ENCODE data around the gene C16orf92.

The C16orf92 gene, protein sequence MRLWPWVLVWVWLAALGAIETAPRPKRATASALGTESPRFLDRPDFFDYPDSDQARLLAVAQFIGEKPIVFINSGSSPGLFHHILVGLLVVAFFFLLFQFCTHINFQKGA

DNA sequence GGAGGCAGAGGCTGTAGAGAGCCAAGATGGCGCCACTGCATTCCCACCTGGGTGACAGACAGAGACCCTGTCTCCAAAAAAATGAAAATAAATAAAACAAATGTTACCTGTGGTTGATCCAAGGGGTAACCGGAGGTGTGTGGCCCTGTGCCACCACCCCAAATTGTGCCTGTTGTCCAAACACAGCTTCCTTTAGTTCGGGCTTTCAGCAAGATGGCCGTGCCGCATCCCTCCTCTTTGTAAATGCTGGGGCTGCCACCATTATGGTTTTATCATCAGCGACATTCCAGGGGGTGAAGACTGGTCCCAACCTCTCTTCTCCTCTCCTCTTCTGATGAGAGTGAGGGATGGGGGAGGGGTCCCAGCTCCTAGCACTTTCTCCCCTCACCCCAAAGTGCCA lies at the start of gene C16orf92:
Gene C16orf92, plus strand, starts transcription at position 312 of the 400 bp plus-strand sequence. CDS start 143 bp downstream, outside the sequence.
- no peak for DNase-seq

DNA sequence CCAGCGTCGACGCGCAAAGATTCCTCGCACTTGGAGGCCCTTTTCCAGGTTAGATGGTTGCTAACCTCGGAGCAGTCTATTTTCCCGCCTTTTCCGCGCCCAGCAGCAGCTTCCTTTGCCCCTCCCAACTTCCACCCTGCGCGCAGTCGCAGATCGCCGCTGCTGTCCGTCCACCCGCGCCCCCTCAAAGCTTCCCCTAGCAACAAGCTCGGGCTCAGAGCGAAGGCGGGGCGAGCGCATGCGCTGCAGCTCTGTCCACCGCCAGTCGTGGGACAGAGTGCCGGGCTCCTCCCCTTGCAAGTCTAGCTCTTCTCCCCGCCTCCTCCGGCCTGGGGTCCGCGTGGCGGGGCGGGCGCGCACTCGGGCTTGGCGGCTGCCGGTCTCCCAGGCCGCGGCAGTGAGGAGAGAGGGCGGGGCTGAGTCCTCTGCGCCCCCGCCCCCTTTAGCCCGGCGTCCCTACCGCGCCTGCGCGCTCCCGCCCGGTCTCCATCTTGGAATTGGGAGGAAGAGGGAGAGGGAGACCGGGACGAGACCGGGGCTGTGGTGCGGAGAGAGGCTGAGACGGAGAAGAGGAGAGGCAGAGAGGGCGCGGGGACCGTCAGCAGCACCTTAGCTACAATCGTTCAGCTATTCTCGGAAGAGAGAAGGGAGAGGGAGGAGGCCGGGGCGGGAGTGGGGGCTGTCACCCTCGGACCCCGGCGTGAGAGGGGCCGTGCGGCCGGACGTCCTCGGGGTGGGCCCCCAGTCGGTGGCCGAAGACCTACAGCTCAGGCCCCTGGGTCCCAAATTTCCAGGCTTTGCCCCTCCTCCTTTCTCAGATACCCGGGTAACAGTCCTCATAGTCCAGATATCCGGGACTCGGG lies 49.4 kb upstream of the C16orf92 start, which contains the start of gene TAOK2:
Gene TAOK2, plus strand, starts transcription at position 485 of the 863 bp plus-strand sequence. CDS start 3,905 bp downstream, outside the sequence.
- DNase-seq, result peak; percentile 98

DNA sequence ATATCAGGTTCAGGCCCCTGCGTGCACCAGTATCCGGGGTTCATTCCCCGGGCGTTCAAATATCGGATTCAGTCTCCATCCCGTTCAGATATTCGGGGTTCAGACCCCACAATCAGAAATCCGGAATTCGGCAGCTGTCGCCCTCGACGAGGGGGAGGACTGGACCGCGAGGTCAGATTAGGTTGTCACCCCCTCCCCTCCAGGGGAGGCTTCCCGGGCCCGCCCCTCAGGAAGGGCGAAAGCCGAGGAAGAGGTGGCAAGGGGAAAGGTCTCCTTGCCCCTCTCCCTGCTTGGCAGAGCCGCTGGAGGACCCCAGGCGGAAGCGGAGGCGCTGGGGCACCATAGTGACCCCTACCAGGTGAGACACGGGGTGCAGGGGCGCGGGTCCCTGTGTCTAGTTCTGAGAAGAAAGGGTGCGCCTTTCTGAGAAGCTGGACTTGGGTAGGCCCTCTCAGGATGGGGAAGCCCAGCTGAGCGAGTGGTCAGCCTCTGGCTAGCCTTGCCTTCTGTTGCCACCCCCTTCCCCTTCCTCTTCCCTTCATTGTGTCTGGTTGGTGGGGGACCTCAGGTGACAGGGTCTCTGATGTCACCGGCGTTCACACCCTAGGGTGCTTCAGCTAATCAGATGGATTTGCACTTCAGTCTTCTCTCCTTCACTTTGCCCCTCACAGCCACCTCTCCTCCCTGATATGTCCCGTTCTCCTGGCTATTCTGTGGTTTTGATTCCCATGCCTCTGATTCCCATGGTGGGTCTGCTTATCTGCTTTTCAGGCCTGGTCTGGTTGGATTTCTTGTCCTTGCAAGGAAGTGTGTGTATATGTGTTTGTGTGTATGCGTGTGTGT lies 48.5 kb upstream of the C16orf92 start:
- peak; percentile 34 for DNase-seq

DNA sequence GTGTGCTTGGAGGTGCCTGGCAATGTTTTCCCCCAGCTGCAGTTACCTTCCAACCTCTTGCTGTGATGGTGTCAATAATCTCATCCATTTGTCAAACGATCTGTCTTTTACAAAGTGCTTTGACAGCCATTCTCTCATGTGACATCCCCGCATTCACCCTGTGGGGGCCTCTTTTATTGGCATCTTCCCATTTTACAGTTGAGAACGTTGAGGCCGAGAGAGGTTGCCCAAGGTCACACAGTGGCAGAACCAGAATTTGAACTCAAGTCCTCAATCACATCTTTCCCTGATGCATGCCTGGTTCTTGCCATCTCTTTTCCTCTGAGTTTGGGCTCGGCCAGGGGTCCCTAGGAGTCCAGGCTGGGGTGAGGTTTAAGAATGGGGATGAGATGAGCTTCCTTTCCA lies 47.9 kb upstream of the C16orf92 start:
- DNase-seq, result no peak

DNA sequence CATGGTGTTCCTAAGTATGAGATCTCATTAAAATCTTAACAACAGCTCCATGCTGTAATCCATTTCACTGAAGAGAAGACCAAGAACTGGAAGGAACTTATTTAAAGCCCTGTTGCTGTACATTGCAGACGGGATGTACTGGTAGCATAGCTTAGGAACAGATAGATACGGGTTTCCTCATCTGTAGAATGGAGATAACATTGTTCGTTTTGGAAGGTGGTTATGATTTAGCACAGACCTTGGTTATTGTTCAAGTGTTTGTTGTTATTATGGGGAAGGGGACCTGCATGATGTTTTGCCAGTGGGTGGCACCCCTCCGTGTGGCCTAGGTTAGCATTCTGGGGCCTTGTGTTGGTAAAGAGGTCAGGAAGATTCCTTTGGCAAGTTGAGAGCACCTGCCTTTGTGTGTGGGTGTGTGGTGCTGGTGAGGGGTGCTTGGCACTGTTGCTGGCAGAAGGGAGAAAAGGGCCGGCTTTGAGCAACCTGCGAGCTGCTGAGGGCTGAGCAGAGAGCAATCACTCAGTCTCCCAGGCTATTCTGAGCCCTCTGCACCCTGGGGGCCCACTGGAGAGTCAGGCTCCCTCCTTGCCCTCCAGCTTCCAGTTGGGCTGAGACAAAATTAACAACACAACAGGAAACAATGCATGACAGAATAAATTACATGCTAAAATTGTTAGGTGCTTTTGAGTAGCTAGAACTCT lies 47.0 kb upstream of the C16orf92 start:
- DNase-seq, result no peak

DNA sequence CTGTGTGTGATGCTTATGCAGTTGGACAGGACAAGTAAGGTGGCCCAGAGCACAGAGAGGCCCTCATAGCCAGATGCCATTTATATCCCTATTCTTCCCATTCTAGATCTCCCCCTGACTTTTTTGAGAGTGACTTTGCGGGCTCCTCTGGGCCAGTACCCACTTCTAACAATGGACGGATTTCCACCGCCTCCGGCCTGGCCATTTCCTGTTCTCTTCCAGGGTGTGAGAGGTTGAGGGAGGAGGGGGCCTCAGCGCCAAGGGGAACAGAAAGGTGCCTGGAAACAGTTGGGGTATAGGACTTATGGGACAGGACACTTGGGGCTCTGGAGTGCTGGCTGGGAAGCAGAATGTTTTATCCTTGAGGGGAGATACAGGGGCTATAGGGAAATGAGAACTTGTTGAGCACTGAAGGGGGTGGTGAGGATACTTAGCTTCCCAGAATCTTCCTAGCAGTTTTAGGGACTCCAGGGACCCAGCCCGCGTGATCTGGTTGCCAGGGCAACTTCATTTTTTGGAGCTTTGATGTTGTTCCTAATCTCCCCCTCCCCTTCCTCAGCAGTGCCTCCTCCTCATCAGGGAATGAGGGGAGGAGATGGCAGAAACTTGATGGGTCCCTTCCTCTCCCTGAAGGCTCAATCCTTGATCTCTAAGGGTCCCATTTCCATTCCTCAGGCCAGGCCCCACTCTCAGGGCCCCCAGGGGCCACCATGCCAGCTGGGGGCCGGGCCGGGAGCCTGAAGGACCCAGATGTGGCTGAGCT lies 45.8 kb upstream of the C16orf92 start:
- no peak for DNase-seq

DNA sequence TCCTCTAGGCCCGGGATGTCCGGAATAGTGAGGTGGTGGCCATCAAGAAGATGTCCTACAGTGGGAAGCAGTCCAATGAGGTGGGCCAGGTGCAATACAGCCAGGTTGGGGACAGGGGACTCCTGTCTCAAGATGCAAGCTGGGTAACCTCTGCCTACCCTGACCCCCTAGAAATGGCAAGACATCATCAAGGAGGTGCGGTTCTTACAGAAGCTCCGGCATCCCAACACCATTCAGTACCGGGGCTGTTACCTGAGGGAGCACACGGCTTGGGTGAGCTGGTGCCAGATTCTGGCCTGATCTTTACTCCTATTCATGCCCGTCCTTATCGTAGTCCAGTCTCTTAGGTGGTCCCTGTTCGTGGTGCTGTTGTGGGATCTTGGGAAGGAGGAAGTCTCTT lies 44.9 kb upstream of the C16orf92 start:
- DNase-seq, result no peak

DNA sequence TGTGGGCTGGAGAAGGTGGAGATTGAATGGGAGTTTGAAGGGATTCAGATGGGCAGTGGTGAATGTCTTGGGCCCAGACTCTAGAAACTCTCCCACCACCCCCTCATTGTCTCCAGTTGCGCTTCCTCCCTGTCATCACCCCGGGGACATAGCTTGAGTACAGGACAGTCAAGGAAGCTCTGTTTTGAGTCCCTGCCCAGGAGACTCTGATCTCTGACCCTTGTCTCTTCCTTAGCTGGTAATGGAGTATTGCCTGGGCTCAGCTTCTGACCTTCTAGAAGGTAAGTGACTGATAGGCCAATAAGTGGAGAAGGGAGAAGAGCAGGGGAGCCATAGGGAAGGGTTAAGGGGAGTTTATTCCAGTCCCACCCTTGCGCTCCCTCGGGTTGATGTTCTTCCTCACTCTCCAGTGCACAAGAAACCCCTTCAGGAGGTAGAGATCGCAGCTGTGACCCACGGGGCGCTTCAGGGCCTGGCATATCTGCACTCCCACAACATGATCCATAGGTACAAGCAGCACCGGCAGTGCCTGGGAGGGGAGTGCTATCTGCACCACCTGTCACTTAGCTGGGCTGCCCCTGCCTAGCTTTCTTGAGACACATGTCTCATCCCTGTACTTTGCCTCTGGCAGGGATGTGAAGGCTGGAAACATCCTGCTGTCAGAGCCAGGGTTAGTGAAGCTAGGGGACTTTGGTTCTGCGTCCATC lies 44.3 kb upstream of the C16orf92 start:
- no peak for DNase-seq

DNA sequence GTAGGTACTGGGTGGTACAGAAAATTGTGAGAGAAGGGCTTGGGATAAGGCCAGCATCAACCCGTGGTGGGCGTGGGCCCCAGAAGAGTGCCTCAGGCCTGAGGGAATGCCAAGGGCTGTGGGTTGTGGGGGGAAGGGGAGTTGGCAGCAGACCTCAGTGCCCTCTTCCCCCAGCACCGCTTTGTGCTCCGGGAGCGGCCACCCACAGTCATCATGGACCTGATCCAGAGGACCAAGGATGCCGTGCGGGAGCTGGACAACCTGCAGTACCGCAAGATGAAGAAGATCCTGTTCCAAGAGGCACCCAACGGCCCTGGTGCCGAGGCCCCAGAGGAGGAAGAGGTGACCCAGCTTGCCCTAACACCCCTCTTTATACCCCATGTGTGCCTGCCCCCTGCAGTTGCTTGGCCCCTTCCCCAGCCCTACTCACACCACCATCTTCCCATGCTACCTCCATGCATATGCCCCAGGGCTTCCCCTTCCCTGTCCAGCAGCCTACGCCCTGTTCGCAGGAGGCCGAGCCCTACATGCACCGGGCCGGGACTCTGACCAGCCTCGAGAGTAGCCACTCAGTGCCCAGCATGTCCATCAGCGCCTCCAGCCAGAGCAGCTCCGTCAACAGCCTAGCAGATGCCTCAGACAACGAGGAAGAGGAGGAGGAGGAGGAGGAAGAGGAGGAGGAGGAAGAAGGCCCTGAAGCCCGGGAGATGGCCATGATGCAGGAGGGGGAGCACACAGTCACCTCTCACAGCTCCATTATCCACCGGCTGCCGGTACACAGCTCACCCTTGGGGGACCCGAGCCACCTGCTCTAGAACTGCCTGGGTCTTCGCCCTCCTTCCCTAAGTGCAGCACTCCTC lies 40.2 kb upstream of the C16orf92 start:
- no peak for DNase-seq

DNA sequence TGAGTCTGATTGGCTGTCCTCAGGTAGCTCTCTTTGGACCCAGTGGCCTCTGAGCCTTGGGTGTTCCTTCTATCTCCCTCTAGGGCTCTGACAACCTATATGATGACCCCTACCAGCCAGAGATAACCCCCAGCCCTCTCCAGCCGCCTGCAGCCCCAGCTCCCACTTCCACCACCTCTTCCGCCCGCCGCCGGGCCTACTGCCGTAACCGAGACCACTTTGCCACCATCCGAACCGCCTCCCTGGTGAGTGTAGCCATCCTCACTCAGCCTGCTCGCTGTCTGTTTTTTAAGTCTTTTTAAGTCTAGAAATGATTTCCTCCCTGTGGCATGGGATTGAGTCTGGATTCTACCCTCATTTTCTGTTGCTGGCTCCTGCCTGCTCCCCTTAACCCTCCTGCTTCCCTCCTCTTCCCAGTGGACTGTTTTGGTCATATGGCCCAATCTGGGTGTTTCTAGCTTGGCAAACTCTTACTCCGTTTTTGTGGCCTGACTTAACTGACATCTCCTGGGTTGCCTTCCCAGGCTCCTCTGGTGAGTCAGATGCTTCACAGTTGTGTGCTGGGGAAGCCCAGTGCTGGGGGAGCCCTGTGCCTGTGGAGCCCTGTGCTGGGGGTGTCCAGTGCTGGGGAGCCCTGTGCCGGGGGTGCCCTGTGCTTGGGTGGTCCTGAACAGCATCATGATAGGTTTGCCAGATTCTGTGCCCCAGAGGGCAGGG lies 39.4 kb upstream of the C16orf92 start:
- no peak for DNase-seq

DNA sequence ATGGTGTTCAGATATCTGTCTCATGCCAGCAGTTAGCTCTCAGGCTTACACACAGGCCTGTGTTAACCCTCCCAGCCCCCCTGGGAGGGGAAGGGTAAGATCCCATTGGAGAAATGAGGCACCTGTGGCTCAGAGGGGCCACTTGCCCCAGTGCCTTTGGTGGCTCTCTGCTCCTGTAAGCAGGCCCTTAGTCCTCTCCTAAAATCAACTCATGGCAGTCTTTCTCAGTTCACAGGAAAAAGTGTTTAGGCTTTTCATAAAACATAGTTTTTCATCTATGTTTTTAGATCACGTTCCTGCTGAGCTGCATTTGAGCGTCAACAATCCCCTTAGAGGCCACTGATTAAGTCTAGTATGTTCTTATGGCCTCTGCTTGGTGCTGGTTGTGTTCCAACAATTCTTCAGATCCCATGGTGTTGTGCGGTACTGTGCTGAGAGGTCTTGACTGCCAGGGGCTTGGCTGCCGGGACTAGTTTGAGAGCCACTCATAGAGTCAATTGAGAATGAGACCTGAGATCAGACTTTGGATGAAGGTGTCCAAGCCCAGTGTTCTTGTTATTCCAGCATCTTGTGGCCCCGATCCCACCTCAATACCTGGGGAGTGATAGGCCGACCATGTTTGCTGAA lies 38.7 kb upstream of the C16orf92 start:
- no peak for DNase-seq

DNA sequence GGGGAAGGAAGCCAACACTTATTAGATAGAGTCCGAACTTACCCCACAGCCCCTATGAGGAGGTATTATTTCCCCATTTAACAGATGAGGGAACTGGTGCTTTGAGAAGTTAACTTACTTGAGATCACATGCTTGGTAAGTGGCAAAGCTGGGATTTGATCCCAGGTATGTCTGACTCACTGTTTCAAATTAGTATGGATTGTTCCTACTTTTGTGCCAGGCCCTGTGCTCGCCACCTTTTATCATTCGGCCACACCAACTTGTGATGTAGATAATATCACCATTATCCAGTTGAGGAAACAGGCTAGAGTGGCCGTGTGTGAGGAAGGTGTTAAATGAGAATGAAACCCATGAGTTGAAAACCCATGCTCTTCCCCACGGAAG lies 38.2 kb upstream of the C16orf92 start:
- DNase-seq, result no peak

DNA sequence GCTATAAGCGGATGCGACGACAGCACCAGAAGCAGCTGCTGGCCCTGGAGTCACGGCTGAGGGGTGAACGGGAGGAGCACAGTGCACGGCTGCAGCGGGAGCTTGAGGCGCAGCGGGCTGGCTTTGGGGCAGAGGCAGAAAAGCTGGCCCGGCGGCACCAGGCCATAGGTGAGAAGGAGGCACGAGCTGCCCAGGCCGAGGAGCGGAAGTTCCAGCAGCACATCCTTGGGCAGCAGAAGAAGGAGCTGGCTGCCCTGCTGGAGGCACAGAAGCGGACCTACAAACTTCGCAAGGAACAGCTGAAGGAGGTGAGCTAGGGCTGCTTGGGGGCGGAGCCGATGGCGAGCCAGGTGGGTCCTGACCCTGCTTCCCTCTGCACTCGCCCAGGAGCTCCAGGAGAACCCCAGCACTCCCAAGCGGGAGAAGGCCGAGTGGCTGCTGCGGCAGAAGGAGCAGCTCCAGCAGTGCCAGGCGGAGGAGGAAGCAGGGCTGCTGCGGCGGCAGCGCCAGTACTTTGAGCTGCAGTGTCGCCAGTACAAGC lies 37.7 kb upstream of the C16orf92 start:
- DNase-seq, result no peak

DNA sequence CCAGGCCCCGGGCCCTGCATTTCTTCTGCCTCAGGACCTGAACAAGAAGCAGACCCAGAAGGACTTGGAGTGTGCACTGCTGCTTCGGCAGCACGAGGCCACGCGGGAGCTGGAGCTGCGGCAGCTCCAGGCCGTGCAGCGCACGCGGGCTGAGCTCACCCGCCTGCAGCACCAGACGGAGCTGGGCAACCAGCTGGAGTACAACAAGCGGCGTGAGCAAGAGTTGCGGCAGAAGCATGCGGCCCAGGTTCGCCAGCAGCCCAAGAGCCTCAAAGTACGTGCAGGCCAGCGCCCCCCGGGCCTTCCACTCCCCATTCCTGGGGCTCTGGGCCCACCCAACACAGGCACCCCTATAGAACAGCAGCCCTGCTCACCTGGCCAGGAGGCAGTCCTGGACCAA lies 36.8 kb upstream of the C16orf92 start:
- no peak for DNase-seq

DNA sequence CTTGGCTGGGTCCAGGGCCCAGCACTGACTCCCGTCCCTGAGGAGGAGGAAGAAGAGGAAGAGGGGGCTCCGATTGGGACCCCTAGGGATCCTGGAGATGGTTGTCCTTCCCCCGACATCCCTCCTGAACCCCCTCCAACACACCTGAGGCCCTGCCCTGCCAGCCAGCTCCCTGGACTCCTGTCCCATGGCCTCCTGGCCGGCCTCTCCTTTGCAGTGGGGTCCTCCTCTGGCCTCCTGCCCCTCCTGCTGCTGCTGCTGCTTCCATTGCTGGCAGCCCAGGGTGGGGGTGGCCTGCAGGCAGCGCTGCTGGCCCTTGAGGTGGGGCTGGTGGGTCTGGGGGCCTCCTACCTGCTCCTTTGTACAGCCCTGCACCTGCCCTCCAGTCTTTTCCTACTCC lies 36.1 kb upstream of the C16orf92 start:
- no peak for DNase-seq

DNA sequence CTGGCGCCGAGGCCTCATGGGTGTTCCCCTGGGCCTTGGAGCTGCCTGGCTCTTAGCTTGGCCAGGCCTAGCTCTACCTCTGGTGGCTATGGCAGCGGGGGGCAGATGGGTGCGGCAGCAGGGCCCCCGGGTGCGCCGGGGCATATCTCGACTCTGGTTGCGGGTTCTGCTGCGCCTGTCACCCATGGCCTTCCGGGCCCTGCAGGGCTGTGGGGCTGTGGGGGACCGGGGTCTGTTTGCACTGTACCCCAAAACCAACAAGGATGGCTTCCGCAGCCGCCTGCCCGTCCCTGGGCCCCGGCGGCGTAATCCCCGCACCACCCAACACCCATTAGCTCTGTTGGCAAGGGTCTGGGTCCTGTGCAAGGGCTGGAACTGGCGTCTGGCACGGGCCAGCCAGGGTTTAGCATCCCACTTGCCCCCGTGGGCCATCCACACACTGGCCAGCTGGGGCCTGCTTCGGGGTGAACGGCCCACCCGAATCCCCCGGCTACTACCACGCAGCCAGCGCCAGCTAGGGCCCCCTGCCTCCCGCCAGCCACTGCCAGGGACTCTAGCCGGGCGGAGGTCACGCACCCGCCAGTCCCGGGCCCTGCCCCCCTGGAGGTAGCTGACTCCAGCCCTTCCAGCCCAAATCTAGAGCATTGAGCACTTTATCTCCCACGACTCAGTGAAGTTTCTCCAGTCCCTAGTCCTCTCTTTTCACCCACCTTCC lies 35.5 kb upstream of the C16orf92 start:
- DNase-seq, result no peak

DNA sequence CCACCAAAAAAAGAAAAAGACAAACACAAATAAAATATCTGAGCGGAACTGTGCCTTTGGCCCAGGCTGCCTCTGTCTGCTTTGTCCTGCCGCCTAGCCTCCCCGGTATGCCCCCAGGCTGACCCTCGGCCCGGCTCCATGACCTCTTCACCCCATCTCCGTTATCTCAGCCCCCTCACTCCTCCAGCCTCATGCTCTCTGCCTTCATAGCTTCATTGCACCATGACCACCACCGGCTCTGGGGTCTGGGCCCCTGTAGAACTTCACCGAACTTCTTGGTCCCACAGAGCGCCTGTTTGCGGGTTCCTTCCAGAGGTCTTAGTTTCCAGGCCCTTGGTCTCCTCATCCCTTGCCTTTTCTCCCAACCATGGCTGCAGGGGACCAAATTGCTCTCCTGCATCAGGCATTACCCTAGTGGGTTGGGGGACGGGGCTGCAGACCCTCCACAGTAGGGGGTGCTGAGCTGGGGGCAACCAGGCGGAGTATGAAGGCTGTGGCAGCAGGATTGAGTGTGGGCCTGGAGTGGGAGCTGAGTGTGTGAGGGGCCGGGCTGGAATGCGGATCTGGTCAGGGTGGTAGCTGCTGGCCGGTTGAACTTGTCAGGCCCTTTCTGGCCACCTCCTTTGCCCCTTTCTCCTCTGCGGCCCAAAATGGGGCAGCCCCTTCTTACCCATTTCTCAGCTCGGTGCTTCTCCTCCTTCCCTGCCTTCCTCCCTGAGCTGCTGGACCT lies 34.5 kb upstream of the C16orf92 start:
- DNase-seq, result no peak

All from DMS53 (cell line).